Measurements from ENCODE around the gene LATS2.

LATS2 gene

GRCh38 chr13:21040120-21040826 lies 21.1 kb downstream of the LATS2 start:
- no peak for TF ChIP-seq CTCF (IDR thresholded peaks at IDR 0.05; ENCODE audit: borderline replicate concordance, insufficient read depth, low read depth, low read length)
- no peak overlapping the region for H3K4me3 ChIP-seq (ENCODE audit: low read depth, low read length)

DNA sequence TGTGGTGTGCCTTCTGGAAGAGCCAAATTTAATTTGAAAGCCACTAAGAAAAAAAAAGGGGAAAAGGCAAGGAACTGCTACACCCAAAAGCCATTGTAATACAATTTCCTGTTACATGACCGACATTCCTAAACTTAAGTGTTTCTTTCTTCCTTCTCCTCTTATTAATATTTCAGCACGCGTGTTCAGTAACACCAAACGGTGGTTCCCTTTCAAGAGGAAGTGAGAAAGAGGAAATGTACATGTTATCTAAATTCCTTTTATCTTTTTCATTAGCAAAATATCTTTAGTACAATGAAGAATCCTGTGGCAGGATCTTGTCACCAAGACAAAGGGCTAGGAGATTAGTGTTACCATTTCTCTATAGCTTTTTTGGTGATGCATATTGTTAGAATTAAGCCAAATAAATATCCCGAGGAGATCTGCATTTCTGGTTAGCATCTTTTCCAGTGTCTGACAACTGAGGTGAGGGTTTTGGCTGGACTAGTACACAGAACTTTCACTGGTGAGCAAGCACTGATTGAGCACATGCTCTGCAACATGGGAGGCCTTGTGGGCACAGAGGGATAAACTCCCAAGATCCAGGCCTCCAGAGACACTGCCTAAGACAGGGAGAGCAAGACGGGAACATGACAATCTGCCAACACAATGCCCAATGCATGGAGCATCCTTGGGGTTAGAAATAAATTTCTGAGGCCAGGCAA lies 22.1 kb downstream of the LATS2 start:
- no peak overlapping the region for H3K4me3 ChIP-seq (ENCODE audit: low read depth, low read length)
- no peak for TF ChIP-seq CTCF (IDR thresholded peaks at IDR 0.05; ENCODE audit: borderline replicate concordance, insufficient read depth, low read depth, low read length)

- H3K4me3 ChIP-seq (ENCODE audit: low read depth, low read length) = no peak overlapping the region
- TF ChIP-seq CTCF (IDR thresholded peaks at IDR 0.05; ENCODE audit: borderline replicate concordance, insufficient read depth, low read depth, low read length) = no peak
Observed at GRCh38 chr13:21037656-21038055, 23.7 kb downstream of the LATS2 start.

DNA sequence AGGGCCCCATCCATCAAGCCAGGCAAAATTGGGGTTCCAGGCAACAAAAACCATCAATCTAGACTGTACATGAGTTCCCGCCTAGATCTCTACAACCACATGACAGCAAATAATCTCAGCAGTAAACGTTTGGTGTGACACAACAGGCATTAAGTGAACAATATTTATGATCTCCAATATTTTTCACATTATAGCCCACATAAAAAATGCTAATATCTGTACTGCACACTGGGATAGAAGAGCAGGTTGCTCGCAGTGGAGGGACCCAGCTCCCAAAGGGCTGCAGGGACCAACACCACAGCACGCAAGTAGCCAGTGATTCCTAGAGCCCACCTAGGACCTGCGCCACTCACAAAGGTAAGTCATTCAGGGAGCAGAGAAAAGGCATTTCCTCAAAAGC lies 25.9 kb downstream of the LATS2 start:
- H3K4me3 ChIP-seq (ENCODE audit: low read depth, low read length) = no peak overlapping the region
- TF ChIP-seq CTCF (IDR thresholded peaks at IDR 0.05; ENCODE audit: borderline replicate concordance, insufficient read depth, low read depth, low read length) = no peak

DNA sequence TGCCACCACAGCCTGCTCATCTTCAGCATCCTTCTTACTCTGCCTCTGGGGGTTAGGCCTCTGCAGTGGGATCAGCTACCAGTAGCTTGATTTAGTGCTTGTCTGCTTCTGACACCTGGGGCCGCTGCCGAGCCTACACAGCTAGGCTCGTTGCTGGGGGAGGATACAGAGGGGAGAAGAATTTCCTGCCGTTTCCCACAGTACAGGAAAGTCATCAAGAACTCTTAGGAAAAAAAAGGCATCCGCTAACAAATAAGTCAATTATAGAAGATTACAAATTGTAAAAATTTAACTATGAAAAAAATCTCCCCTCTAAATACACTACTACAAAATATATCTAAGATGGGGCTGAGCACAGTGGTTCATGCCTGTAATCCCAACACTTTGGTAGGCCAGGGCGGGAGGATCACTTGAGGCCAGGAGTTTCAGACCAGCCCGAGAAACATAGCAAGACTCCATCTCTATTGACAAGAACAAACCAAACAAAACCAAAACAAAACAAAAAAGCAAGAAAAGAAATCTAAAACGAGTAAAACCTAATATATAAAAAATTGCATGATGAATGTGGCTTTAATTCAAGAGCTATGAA lies 26.7 kb downstream of the LATS2 start:
- no peak overlapping the region for H3K4me3 ChIP-seq (ENCODE audit: low read depth, low read length)
- TF ChIP-seq CTCF (IDR thresholded peaks at IDR 0.05; ENCODE audit: borderline replicate concordance, insufficient read depth, low read depth, low read length) = 0 out of 2 replicates have a peak, but pooled peaks have one; percentile 9

DNA sequence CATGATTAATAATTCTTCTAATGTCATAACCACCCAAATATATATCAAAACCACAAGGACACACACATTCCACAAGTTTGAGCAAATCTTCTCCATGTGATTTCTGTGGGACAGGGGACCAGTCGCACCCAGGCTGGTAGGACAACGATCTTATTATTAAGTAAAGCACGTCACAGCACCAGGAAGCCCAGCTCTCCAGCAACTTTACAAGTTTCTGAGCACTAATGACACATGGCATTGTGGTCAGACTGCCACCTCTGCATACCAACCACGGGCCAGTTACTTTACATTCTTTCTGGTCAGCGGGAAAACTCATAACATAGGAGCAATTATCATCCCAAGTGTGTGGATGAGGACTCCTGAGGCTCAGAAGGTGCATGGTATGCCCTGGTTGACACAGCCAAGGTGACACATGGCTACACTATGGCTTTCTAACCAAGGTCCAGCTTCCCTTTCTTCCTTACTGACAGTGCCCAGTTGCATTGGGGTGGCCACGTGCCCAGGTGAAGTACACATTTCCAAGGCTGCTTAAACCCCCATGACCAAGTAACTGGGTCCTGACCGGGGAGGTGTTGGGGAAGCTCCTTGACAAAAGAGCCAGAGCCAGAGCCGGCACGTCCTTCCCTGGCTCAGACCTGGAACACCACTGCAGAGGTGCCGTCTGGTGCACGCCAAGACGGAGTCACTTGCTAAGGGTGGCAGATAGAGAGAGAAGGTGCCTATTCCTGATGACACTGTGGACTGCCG lies 27.4 kb downstream of the LATS2 start:
- no peak for TF ChIP-seq CTCF (IDR thresholded peaks at IDR 0.05; ENCODE audit: borderline replicate concordance, insufficient read depth, low read depth, low read length)
- no peak overlapping the region for H3K4me3 ChIP-seq (ENCODE audit: low read depth, low read length)
